H9 (cell line): ENCODE results near the gene CASD1. TPM values are rescaled to one million over a fixed set of nuclear protein-coding genes. Genes with fewer than 3 reads are reported as not detected.

Source experiments
- DNase-seq: peaks from one replicate; pipeline ENCODE4 v3.0.0-alpha.2; 2017
- H2AFZ ChIP-seq: one replicate; pipeline ENCODE4 v1.6.1; 2013; ENCODE audit warnings: mild to moderate bottlenecking, low read length, control low read depth, moderate library complexity
- H2AK5ac ChIP-seq: 2 replicates; pipeline ENCODE4 v1.6.1; 2013; ENCODE audit warnings: low read length, control low read depth, mixed read lengths; ENCODE audit not compliant: insufficient read length
- H2BK120ac ChIP-seq: one replicate; pipeline ENCODE4 v1.6.1; 2013; ENCODE audit warnings: low read depth, mild to moderate bottlenecking, low read length, control low read depth, inconsistent platforms; ENCODE audit not compliant: poor library complexity, severe bottlenecking
- H2BK12ac ChIP-seq: 2 replicates; pipeline ENCODE4 v1.6.1; 2013; ENCODE audit warnings: low read length, control low read depth, mixed read lengths, low read depth; ENCODE audit not compliant: insufficient read length
- H2BK15ac ChIP-seq: 2 replicates; pipeline ENCODE4 v1.6.1; 2013; ENCODE audit warnings: low read depth, low read length, control low read depth
- H2BK20ac ChIP-seq: one replicate; pipeline ENCODE4 v1.6.1; 2013; ENCODE audit warnings: low read depth, mild to moderate bottlenecking, low read length, control low read depth, inconsistent platforms; ENCODE audit not compliant: poor library complexity, severe bottlenecking
- H2BK5ac ChIP-seq: 2 replicates; pipeline ENCODE4 v1.6.1; 2013; ENCODE audit warnings: low read length, control low read depth, mixed read lengths; ENCODE audit not compliant: insufficient read length
- H3K14ac ChIP-seq: 2 replicates; pipeline ENCODE4 v1.6.1; 2013; ENCODE audit warnings: low read length, control low read depth; ENCODE audit not compliant: insufficient read depth
- H3K18ac ChIP-seq: 2 replicates; pipeline ENCODE4 v1.6.1; 2013; ENCODE audit warnings: low read depth, mild to moderate bottlenecking, mixed read lengths, low read length, control low read depth; ENCODE audit not compliant: insufficient read length
- H3K23ac ChIP-seq: 2 replicates; pipeline ENCODE4 v1.6.1; 2013; ENCODE audit warnings: low read length, control low read depth, mixed read lengths, low read depth; ENCODE audit not compliant: insufficient read length
- H3K23me2 ChIP-seq: 2 replicates; pipeline ENCODE4 v1.6.1; 2013; ENCODE audit warnings: low read depth, mild to moderate bottlenecking, mixed read lengths, low read length, control low read depth; ENCODE audit not compliant: insufficient read length, poor library complexity, severe bottlenecking
- H3K27ac ChIP-seq: 2 replicates; pipeline ENCODE4 v1.5.1; 2013; ENCODE audit warnings: low read length, control low read depth, mixed read lengths, low read depth; ENCODE audit not compliant: insufficient read length
- H3K27me3 ChIP-seq: 2 replicates; pipeline ENCODE4 v1.6.1; 2013; ENCODE audit warnings: low read length, control low read depth, inconsistent platforms; ENCODE audit not compliant: insufficient read depth
- H3K4ac ChIP-seq: 2 replicates; pipeline ENCODE4 v1.6.1; 2013; ENCODE audit warnings: low read depth, mild to moderate bottlenecking, control low read depth, inconsistent platforms, low read length, moderate library complexity
- H3K4me1 ChIP-seq: 2 replicates; pipeline ENCODE4 v1.6.1; 2013; ENCODE audit warnings: low read length, control low read depth, inconsistent platforms; ENCODE audit not compliant: insufficient read depth
- H3K4me2 ChIP-seq: 2 replicates; pipeline ENCODE4 v1.6.1; 2013; ENCODE audit warnings: low read length, control low read depth, mixed read lengths; ENCODE audit not compliant: insufficient read length, insufficient read depth
- H3K56ac ChIP-seq: 2 replicates; pipeline ENCODE4 v1.6.1; 2013; ENCODE audit warnings: low read depth, mild to moderate bottlenecking, mixed read lengths, low read length, control low read depth; ENCODE audit not compliant: insufficient read length
- H3K79me1 ChIP-seq: 2 replicates; pipeline ENCODE4 v1.6.1; 2013; ENCODE audit warnings: low read depth, mild to moderate bottlenecking, moderate library complexity, low read length, control low read depth, inconsistent platforms; ENCODE audit not compliant: insufficient read depth, poor library complexity, severe bottlenecking
- H3K79me2 ChIP-seq: 2 replicates; pipeline ENCODE4 v1.6.1; 2013; ENCODE audit warnings: low read length, control low read depth, inconsistent platforms; ENCODE audit not compliant: insufficient read depth
- H3K9ac ChIP-seq: 2 replicates; pipeline ENCODE4 v1.6.1; 2013; ENCODE audit warnings: low read length, control low read depth, mixed read lengths; ENCODE audit not compliant: insufficient read length; ENCODE audit errors: extremely low read depth
- H3K9me3 ChIP-seq: one replicate; pipeline ENCODE4 v1.6.1; 2013; ENCODE audit warnings: low read depth, low read length, inconsistent platforms; ENCODE audit not compliant: control insufficient read depth
- H3T11ph ChIP-seq: one replicate; pipeline ENCODE4 v1.6.1; 2013; ENCODE audit warnings: mild to moderate bottlenecking, low read length, control low read depth, inconsistent platforms
- H4K20me1 ChIP-seq: one replicate; pipeline ENCODE4 v1.6.1; 2013; ENCODE audit not compliant: control insufficient read depth, insufficient read length, insufficient read depth
- H4K5ac ChIP-seq: 2 replicates; pipeline ENCODE4 v1.6.1; 2013; ENCODE audit warnings: low read depth, mild to moderate bottlenecking, mixed read lengths, low read length, control low read depth; ENCODE audit not compliant: insufficient read length
- H4K8ac ChIP-seq: replicated peaks from 2 replicates; pipeline ENCODE4 v1.6.1; 2013; ENCODE audit warnings: low read length, control low read depth, mixed read lengths, low read depth; ENCODE audit not compliant: insufficient read length
- H4K91ac ChIP-seq: 2 replicates; pipeline ENCODE4 v1.6.1; 2013; ENCODE audit warnings: low read depth, mild to moderate bottlenecking, moderate library complexity, mixed read lengths, low read length, control low read depth; ENCODE audit not compliant: insufficient read length
- H3K27ac Mint-ChIP-seq, 3 experiments: 2 replicates in 2 of 3; 3 replicates in 1 of 3; pipeline ENCODE4 v1.8.0; 2020 to 2021; ENCODE audit warnings: mixed read lengths in 3 of 3, mild to moderate bottlenecking in 1 of 3, moderate library complexity in 1 of 3
- H3K27me3 Mint-ChIP-seq: 2 replicates; pipeline ENCODE4 v1.8.0; 2021; ENCODE audit warnings: low read depth, mild to moderate bottlenecking, moderate library complexity, mixed read lengths
- H3K36me3 Mint-ChIP-seq, 3 experiments: 2 replicates in 2 of 3; 3 replicates in 1 of 3; pipeline ENCODE4 v1.8.0; 2020 to 2021; ENCODE audit warnings: low read depth in 3 of 3, mixed read lengths in 3 of 3; ENCODE audit not compliant: insufficient read depth in 1 of 3
- H3K4me1 Mint-ChIP-seq, 2 experiments: 2 replicates each; pipeline ENCODE4 v1.8.0; 2020; ENCODE audit warnings: mixed read lengths in 2 of 2
- H3K4me3 Mint-ChIP-seq, 2 experiments: 2 replicates in 1 of 2; 3 replicates in 1 of 2; pipeline ENCODE4 v1.8.0; 2020 to 2021; ENCODE audit warnings: mild to moderate bottlenecking in 2 of 2, mixed read lengths in 2 of 2, moderate library complexity in 1 of 2
- H3K9me3 Mint-ChIP-seq, 2 experiments: 2 replicates in 1 of 2; 3 replicates in 1 of 2; pipeline ENCODE4 v1.8.0; 2020; ENCODE audit warnings: mild to moderate bottlenecking in 2 of 2, mixed read lengths in 2 of 2, moderate library complexity in 1 of 2
- WGBS: extraction: QIAGEN DNeasy Blood & Tissue Kit; methylation state at CpG from one replicate; pipeline ENCODE4 v1.1.7; 2013; ENCODE audit warnings: missing lambda C conversion rate, low lambda C conversion rate, mixed read lengths; ENCODE audit not compliant: insufficient read length; ENCODE audit errors: extremely low coverage; 5-methylcytosine and 5-hydroxymethylcytosine counted together
- total RNA-seq: library from RNA; stranded (reverse); gene quantifications from 2 replicates; pipeline ENCODE4 v1.2.1, GENCODE V29; 2021
- TF ChIP-seq, protein P1 (sequence below): fragments of 200-600 bp; sonication (generic); conservative IDR thresholded peaks from 3 replicates; pipeline ENCODE4 v1.8.0; 2021; ENCODE audit warnings: antibody characterized with exemption, mild to moderate bottlenecking

CASD1 gene
- total RNA-seq, 1 experiment from 2014 or later = 21.6 TPM

DNA sequence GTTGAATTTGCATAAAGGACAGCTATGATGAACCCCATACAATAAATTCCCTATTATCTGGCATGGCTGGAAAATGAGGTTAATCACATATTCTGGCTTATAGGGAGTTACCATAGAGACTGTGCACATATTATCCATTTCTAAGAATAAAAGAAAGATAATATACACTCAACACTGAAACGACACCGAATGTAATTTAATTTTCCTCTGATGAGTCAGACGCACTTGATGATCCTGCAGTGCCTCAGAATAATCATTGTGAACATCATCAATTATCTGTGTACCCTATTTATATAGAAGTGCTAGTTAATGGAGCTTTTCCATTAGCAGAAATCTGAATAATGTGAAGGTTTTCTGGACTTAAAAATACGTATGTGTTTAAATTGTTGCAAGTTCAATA, 86.1 kb downstream of the CASD1 start:
- no peak overlapping the region for H2BK15ac ChIP-seq
- no peaks in the 10 kb centered on the region for H3K9me3 Mint-ChIP-seq
- no peak overlapping the region for H3K4me2 ChIP-seq
- H3K9ac ChIP-seq = no peak overlapping the region
- no peak overlapping the region for H3K4ac ChIP-seq
- no peaks in the 10 kb centered on the region for H3K4me1 ChIP-seq
- no peak overlapping the region for H4K5ac ChIP-seq
- H3K79me2 ChIP-seq = no peaks in the 10 kb centered on the region
- no peak overlapping the region for H2BK12ac ChIP-seq
- H2AK5ac ChIP-seq = no peak overlapping the region
- H3K23me2 ChIP-seq = no peaks in the 10 kb centered on the region
- H3K23ac ChIP-seq = no peak overlapping the region
- no peaks in the 10 kb centered on the region for H3K27me3 ChIP-seq
- H3K79me1 ChIP-seq = no peaks in the 10 kb centered on the region
- no peak overlapping the region for H2BK5ac ChIP-seq
- H2BK20ac ChIP-seq = no peak overlapping the region
- no peaks in the 10 kb centered on the region for H4K20me1 ChIP-seq
- H3K18ac ChIP-seq = no peak overlapping the region
- H4K8ac ChIP-seq = no peak overlapping the region
- no peaks in the 10 kb centered on the region for H3K27me3 Mint-ChIP-seq
- DNase-seq = no peak
- TF ChIP-seq, protein P1, sequence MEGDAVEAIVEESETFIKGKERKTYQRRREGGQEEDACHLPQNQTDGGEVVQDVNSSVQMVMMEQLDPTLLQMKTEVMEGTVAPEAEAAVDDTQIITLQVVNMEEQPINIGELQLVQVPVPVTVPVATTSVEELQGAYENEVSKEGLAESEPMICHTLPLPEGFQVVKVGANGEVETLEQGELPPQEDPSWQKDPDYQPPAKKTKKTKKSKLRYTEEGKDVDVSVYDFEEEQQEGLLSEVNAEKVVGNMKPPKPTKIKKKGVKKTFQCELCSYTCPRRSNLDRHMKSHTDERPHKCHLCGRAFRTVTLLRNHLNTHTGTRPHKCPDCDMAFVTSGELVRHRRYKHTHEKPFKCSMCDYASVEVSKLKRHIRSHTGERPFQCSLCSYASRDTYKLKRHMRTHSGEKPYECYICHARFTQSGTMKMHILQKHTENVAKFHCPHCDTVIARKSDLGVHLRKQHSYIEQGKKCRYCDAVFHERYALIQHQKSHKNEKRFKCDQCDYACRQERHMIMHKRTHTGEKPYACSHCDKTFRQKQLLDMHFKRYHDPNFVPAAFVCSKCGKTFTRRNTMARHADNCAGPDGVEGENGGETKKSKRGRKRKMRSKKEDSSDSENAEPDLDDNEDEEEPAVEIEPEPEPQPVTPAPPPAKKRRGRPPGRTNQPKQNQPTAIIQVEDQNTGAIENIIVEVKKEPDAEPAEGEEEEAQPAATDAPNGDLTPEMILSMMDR = no peak
- peaks cover 8 to 9% of the 10 kb centered on the region in 2 experiments for H3K4me1 Mint-ChIP-seq
- no peak overlapping the region for H3K14ac ChIP-seq
- no peak overlapping the region for H3K27ac Mint-ChIP-seq
- H3K4me3 Mint-ChIP-seq = no peak overlapping the region
- no peak overlapping the region for H3T11ph ChIP-seq
- no peak overlapping the region for H2BK120ac ChIP-seq
- no peak overlapping the region for H3K27ac ChIP-seq
- peaks cover 0 to 13% (median 6%) of the 10 kb centered on the region in 3 experiments; a peak in 5 of 7 replicates for H3K36me3 Mint-ChIP-seq
- no peaks in the 10 kb centered on the region for H3K9me3 ChIP-seq
- H4K91ac ChIP-seq = no peak overlapping the region
- H2AFZ ChIP-seq = no peak overlapping the region
- no peak overlapping the region for H3K56ac ChIP-seq
- no CpG with 5 or more reads among the region's 4 CpGs for WGBS
